GM18907 (cell line): ENCODE results near the gene DCTN2.
"Not testable (repeated sequence)": the region's sequence is repeated elsewhere in the genome, so short reads cannot be mapped to it uniquely, and the experiment has no call there.

Experiments used
- ATAC-seq: cut with Tn5 transposase; IDR thresholded peaks from one replicate; pipeline ENCODE4 v1.9.1; 2021; ENCODE audit warnings: mild to moderate bottlenecking, moderate library complexity; ENCODE audit not compliant: unreplicated experiment

Gene DCTN2

DNA sequence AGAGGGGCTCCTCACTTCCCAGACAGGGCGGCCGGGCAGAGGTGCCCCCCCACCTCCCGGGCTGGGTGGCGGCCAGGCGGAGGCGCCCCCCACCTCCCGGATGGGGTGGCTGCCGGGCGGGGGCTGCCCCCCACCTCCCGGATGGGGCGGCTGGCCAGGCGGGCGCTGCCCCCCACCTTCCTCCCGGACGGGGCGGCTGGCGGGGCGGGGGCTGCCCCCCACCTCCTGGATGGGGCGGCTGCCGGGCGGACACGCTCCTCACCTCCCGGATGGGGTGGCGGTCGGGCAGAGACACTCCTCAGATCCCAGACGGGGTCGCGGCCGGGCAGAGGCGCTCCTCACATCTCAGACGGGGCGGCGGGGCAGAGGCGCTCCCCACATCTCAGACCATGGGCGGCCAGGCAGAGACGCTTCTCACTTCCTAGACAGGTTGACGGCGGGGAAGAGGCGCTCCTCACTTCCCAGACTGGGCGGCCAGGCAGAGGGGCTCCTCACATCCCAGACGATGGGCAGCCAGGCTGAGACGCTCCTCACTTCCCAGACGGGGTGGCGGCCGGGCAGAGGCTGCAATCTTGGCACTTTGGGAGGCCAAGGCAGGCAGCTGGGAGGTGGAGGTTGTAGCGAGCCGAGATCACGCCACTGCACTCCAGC lies 51.8 kb downstream of the DCTN2 start:
- not testable (repeated sequence) for ATAC-seq

DNA sequence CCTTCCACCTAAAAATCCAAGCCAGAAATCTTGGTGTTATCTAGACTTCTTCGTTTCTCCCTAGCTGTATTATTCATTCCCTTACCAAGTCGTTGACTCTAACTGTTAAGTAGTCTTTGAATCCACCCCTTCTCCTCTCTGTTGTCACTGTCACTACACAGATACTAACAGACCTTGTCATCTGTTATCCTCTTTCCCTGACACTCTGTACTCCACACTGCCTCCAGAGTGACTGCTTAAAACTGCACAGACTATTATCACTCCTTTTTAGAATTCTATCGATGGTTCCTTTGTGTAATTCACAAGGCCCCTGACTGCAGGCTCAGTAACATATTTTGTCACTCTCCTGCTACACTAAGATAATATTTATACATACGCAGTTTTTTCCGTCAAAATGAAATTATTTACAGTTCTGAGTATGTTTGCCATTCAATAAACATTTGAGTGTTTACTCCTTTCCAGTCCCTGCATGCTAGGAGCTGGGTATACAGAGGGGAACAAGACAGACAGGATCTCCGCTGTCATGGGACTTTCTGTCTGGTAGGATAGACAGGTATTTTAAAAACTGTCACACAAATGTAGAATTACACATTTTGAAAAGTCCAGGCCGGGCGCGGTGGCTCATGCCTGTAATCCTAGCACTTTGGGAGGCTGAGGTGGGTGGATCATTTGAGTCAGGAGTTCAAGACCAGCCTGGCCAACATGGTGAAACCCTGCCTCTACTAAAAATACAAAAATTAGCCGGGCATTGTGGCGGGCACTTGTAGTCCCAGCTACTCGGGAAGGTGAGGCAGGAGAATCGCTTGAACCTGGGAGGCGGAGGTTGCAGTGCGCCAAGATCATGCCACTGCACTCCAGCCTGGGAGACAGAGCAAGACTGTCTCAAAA lies 55.4 kb downstream of the DCTN2 start:
- no peak for ATAC-seq

- no peak for ATAC-seq
These were observed 56.9 kb downstream of the DCTN2 start for GRCh38 chr12:57490126-57490525.

GRCh38 chr12:57489157-57489641 lies 57.8 kb downstream of the DCTN2 start:
- no peak for ATAC-seq

DNA sequence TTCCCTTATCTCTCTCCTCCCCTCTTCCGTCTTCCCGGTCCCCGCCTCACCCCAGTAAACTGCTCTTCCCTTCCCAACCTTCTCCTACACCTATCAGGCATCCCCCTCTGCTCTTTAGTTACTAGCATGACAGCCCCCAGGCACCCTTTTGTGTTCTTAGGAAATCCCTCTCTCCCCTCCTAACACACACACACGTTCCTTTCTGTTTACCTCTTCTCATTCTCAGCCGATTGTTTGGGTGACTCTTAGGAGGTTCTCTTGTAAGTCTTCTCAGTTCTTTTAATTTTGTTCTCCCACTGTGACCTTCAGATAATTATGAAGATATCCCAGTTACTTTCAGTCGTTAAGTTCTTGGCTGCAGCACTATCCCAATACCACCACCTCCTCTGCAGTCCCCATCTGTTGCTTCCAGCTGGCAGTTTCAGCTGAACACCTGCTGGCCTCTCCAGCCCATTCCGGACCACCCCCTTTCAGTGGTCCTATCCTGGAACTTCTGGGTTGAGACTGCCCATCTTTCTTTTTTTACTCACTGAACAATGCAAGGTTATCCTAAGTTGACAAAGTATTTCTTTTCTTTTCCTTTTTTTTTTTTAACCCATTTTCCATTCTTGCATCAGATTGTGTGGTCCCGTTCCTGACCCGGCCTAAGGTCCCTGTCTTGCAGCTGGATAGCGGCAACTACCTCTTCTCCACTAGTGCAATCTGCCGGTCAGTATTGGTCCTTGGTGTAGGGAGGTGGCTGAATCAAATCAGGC lies 58.4 kb downstream of the DCTN2 start:
- ATAC-seq: no peak

DNA sequence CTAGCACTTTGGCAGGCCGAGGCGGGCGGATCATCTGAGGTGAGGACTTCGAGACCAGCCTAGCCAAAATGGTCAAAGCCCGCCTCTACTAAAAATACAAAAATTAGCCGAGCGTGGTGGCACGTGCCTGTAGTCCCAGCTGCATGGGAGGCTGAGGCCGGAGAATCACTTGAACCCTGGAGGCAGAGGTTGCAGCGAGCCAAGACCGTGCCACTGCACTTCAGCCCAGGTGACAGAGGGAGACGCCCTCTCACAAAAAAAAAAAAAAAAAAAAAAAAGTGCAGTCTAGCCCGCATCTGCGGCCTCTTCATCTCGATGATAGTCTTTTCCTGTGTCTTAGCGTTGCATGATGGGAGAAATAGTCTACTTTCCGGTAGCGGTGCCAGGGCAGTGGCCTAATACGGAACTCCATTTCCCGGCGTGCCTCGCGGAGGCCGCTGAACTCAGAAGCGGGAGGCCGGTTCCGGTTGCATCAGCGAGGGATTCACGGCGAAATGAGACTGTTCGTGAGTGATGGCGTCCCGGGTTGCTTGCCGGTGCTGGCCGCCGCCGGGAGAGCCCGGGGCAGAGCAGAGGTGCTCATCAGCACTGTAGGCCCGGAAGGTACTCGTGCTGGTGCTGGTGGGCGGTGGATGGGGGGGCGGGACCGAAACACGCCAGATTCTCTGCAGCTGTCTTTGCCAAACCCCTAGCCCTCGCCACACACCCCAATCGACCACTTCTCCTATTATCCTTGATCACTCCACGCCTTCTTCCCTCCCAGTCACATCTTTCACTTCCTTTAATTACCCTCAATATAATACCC lies 59.2 kb downstream of the DCTN2 start, which contains the start of gene MARS1:
Gene MARS1 (plus strand): TSS at position 472 of the 805 bp plus-strand sequence. CDS start 23 bp downstream, at position 495.
- peak; percentile 96 for ATAC-seq

DNA sequence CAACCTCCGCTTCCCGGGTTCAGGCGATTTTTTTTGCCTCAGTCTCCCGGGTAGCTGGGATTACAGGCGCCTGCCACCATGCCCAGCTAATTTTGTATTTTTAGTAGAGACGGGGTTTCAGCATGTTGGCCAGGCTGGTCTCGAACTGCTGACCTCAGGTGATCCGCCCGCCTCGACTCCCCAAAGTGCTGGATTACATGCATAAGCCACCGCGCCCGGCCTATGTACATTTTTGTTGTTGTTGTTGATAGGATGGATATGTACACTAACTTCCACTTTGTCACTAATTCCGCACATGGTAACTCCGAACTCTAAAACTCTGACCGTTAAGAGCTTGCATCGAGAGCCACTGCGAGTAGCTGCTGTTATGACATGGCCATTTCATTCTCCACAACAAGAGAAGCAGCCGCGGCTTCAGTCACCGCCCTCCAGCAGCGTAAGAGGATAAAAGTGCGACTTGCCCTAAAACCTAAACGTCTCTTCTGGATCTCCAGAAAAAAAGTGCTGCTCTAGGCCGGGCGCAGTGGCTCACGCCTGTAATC lies 59.9 kb downstream of the DCTN2 start:
- ATAC-seq: no peak

GRCh38 chr12:57485695-57486094 lies 61.3 kb downstream of the DCTN2 start:
- no peak for ATAC-seq

DNA sequence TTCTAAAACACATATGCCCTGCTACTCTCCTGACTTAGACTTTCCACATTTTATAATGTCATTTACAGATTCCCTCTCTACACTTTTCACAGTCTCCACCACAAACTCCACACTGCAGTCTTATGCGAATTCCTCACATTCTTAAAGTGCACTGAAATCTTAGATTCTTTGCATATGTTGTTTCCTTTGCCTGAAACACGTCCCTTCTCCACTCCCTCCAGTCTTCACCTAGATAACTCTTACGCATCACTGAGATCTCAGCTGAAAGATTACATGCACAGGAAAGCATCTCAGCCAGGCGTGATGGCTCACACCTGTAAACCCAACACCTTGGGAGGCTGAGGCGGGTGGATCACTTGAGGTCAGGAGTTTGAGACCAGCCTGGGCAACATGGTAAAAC lies 63.5 kb downstream of the DCTN2 start:
- ATAC-seq: no peak

GRCh38 chr12:57481671-57482070 lies 65.3 kb downstream of the DCTN2 start:
- no peak for ATAC-seq
